Myocyte (in vitro differentiated cells): Measurements from ENCODE around the gene SLC44A5. TPM values are rescaled to one million over a fixed set of nuclear protein-coding genes. Genes with fewer than 3 reads are reported as not detected.
"Not testable (repeated sequence)": the region's sequence is repeated elsewhere in the genome, so short reads cannot be mapped to it uniquely, and the experiment has no call there.

ENCODE experiments used
- DNase-seq: peaks from one replicate; pipeline ENCODE4 v3.0.0-alpha.2; 2012; ENCODE audit warnings: low read depth
- total RNA-seq: library from RNA; depleted of rRNA; stranded (reverse); fragments of >200 nt; gene quantifications from 2 replicates; pipeline ENCODE4 v1.2.3, GENCODE V29; 2014

The SLC44A5 gene
- total RNA-seq, 1 donor from 2014 or later, result not detected

GRCh38 chr1:75375476-75376447, 235.2 kb downstream of the SLC44A5 start:
- not testable (repeated sequence) for DNase-seq

DNA sequence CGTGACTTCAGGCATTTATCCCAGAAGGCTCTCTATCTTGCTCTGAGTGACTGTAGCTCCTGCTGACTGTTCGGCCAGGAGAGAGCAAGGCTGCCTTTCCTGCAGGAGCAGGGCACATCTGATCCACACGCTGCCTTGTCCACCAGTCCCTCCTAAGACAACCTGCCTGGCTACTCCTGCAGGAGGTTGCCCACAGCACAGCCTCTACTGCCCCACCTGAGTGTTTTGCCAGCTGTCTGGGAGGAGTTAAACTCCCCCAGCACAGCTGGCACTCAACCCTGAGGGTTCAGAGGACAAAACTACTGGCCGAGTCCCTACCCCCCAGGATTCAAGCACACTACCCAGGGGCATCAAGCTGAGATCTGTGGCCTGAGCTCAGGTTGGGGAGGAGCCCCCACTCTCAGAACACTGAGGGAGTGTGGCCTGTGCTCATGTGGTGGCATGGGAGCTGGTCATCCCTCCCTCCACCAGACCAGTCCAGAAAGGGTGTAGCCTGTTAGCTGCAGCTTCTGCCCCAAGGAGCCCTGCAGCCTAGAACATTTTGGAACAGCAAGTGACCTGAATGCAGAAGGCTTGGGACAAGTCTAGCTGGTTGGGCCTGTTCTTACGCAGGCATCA, 237.3 kb downstream of the SLC44A5 start:
- no peak for DNase-seq

DNA sequence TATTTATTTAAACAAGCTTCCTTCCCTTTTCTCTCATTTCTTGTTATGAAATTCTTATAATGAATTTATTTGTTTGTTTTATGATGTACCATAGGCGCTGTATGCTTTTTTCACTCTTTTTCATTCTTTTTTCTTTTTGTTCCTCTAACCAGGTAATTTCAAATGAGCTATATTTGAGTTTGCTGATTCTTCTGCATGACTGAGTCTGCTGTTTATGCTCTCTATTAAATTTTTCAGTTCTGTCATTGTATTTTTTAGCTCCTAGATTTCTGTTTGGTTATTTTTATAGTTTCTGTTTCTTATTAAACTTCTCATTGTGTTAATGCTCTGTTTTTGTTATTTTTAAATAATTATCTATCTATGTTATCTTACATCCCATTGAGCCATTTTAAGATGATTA, 244.3 kb downstream of the SLC44A5 start:
- DNase-seq, result no peak

DNA sequence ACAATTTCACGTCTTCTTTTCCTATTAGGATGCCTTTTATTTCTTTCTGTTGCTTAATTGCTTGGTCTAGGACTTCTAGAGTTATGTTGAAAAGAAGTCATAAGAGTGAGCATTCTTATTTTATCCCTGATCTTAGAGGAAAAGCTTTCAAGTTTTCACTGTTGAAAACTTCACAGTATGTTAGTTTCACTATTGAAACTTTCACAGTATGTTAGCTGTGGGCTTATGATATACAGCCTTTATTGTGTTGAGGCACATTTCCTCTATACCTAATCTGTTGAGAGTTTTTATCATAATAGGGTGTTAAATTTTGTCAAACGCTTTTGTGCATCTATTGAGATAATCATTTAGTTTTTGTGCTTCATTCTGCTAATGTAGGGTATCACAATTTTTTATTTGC, 249.7 kb downstream of the SLC44A5 start:
- no peak for DNase-seq

DNA sequence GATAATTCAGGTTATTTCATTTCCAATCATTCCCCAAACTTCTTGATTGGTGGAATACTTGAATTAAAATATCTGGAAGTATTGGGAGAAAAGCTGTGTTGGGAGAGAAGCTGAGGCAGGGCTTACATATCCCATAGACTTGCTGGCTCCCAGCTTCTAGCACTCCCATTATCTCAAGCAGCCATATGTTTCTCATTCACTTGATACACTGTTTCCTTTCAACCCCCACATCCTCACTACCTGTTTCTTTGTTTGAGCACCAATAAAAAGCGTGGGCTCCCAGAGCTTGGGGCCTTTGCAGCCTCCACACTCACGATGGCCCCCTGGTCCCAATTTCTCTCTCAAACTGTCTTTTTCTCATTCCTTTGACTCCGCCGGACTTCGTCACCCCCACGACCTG, 256.6 kb downstream of the SLC44A5 start:
- DNase-seq, result not testable (repeated sequence)

DNA sequence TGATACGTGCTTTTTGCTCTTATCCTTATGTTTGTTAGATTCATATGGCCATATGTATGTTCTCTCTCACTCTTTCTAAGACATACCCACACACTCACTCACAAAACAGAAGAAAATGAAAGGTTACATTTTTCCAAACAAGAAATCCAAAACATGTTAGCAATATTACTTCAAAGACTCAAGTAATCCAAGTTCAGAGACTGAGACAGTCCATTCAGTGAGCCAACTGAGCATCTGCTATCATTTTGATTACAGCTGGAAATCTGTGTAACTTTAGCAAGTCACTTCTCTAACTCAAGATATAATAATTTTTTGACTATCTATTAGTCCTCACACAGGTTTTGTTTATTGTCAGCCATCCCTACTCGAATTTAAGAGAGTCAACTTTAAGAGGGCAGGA, 257.9 kb downstream of the SLC44A5 start:
- DNase-seq, result no peak

- DNase-seq, result no peak
Measured at GRCh38 chr1:75345538-75346292, 265.2 kb downstream of the SLC44A5 start.

- no peak for DNase-seq
Measured at GRCh38 chr1:75342786-75343185, 268.1 kb downstream of the SLC44A5 start.

GRCh38 chr1:75341537-75341936, 269.4 kb downstream of the SLC44A5 start:
- no peak for DNase-seq

DNA sequence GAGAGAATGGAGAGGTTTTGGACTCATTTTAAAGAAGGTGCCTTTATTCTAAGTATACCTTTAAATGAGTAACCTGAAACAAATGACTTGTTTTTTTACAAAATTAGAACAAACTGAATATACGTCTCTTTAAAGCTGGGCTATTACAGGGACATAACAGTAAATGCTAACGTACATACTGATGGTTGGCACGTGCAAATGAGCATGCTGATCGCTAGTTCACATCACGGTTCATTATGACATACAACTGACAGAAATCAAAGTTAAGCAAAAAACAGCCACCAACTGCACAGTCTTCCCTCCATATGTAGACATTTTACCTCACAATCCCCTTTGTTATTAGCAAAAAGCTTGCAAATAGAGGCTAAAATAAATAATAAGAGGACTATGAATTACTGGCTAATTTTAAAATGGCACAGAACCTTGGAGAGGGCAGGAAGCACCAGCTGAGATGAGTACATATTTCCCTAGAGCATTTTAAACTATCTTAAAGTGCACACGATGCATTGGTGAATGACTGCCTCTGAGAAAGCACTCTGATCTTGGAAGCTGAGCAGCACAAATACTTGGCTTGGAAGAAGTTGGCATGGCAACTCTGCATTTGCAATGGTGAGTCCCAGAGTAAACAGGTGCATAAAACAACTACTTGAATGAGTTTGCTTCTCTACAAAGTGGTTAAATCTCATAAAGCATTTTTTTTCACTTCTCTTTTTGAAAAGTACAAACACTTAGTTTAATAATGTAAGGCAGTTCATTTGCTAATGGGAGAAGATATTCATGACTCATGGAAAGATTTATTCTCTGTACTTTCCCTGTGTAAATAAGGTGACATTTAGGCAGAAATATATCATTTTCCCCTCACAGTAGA, 272.1 kb downstream of the SLC44A5 start:
- DNase-seq, result no peak

DNA sequence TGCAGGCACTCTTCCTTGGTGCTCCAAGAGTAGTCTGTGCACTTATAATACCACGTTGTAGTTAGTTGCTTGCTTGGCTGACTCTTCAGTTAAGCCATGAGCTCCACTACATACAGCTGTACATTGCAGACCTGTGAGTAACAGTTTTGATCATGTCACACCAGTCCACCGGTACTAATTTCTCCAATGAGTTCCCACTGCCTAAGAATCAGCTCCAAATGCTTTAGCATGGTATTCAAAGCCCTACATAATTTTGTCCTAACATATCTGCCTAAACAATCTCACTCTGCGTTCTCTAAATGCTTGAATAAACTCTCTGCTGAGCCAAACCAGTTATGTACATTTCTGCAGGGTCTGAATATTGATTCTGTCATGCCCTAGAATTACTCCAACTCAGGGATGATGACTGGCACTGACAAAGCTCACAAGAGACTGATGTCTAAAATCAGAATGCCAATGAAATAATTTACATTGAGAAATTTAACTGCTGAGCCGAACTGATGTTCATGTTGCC, 276.0 kb downstream of the SLC44A5 start:
- no peak for DNase-seq

DNA sequence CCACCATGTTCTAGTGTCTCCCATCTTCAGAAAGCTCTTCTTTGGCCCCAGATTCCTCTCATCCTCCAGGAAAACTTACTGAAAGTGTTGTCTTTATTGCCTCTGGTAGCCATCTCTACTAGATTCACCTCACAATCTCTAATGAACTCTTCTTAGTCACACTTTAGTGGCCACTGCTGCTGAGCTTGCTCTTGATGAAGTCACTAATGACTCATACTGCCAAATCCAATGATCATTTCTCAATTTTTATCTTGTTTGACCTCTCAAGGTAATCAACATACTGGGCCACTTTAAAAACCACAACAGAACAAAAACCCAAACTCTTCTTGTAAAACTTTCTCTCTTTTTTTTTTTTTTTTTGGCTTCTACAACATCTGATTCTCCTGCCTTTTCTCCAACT, 280.3 kb downstream of the SLC44A5 start:
- DNase-seq, result no peak

DNA sequence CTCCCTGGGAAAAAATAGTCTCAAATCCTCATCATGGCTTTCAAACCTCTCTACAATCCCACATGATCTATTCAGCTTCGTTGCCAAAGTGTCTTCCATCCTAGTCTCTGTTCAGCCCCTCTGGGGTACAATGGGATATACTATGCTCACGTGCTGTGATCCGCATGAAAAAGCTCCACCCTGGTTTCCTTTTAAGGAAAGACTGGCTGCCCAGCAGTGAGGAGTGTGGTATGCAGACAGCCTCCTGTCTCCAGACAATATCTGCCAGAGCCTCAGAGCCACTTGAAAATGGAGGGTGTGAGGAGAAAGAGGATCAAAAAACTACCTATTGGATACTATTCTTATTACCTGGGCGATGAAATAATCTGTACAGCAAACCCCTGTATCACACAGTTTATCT, 282.2 kb downstream of the SLC44A5 start:
- no peak for DNase-seq

GRCh38 chr1:75327395-75327794, 283.5 kb downstream of the SLC44A5 start:
- DNase-seq, result peak; percentile 10

DNA sequence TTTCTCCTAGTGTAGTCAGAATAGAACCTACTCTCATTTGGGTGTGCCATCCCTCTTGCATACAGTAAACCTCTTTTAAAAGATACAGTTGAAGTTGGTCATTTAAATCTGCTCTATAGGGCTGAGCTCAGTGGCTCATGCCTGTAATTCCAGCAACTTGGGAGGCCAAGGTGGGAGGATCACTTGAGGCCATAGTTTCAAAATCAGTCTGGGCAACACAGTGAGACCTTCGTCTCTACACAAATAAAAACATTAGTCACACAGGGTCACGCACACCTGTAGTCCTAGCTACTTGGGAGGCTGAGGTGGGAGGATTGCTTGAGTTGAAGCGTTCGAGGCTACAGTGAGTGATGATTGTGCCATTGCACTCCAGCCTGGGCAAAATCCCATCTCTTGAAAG, 292.9 kb downstream of the SLC44A5 start:
- DNase-seq, result no peak

- no peak for DNase-seq
Measured at GRCh38 chr1:75316230-75316629, 294.7 kb downstream of the SLC44A5 start.

DNA sequence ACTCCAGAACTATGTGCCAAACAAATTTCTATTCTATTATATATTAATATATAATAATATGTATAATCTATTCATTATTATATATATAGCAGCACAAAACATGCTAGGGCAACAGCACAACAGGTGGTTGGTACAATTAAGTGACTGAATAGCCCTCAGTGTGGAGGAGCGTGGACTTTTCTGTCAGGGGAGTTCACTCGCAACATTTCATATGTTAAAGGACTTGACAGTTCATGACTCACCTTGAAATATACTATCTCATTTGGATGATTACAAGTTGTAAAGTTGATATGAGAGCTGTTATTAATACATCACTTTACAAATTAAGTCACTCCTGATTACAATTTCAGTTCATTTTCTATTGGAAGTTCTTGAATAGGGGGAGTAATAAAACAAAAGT, 298.3 kb downstream of the SLC44A5 start:
- DNase-seq, result no peak

DNA sequence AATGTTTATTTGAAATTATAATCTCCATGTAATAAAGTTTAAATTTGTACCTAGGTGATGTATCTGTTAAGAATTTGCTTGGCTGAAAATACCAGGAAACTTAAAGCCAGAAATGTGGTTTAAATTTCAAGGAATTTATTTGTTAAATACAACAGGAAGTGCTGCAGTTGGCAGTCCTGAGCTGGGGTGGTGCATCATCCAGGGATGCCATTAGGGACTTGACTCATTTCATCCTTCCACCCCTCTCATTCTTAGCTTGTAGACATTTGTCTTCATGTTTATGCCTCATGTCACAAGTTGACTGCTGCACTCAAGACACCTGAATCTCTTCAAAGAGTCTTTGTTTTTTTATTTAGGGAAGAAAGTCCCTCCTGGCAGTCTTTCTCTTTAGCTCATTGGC, 300.8 kb downstream of the SLC44A5 start:
- no peak for DNase-seq

GRCh38 chr1:75308365-75308764, 302.5 kb downstream of the SLC44A5 start:
- DNase-seq, result no peak

- DNase-seq, result no peak
Measured at GRCh38 chr1:75305061-75305460, 305.9 kb downstream of the SLC44A5 start.

- DNase-seq, result no peak
Measured at GRCh38 chr1:75293270-75293669, 317.6 kb downstream of the SLC44A5 start.
